ENCODE results near the gene SLCO6A1. TPM values are rescaled to one million over a fixed set of nuclear protein-coding genes. Genes with fewer than 3 reads are reported as not detected.

The SLCO6A1 gene
- total and polyA plus RNA-seq, 2 experiments from 2014 or later, result 0.34 to 3.1 TPM

GRCh38 chr5:102481054-102481715, 17.6 kb downstream of the SLCO6A1 start:
- no peaks in the 10 kb centered on the region for H3K27me3 ChIP-seq (ENCODE audit: insufficient read depth)
- Mint-ChIP-seq H3K4me1 (no peaks in the 10 kb centered on the region), H3K27ac (no peak overlapping the region), H3K36me3 (ENCODE audit: low read depth) (no peaks in the 10 kb centered on the region), H3K27me3 (ENCODE audit: insufficient read depth, low read depth, poor library complexity) (no peaks in the 10 kb centered on the region), H3K9me3 (no peaks in the 10 kb centered on the region), H3K4me3 (no peak overlapping the region)
- H3K9me2 ChIP-seq (ENCODE audit: insufficient read depth), result no peaks in the 10 kb centered on the region
- no peak for TF ChIP-seq NANOG (IDR thresholded peaks at IDR 0.05; ENCODE audit: borderline replicate concordance)
- no peak for TF ChIP-seq ZNF462 (CRISPR knock-in tag; IDR thresholded peaks at IDR 0.05)
- TF ChIP-seq POLR2AphosphoS5 (IDR thresholded peaks at IDR 0.05; ENCODE audit: low read depth), result no peak
- no peak for TF ChIP-seq ETS1 (IDR thresholded peaks at IDR 0.05)
- TF ChIP-seq ZNF114 (CRISPR knock-in tag; IDR thresholded peaks at IDR 0.05), result no peak
- no peak for TF ChIP-seq EZH2phosphoT487 (IDR thresholded peaks at IDR 0.05; ENCODE audit: unreplicated experiment)
- TF ChIP-seq JUNB (IDR thresholded peaks at IDR 0.05; ENCODE audit: unreplicated experiment), result no peak
- no peak for TF ChIP-seq CTCF (conservative IDR thresholded peaks at IDR 0.05; ENCODE audit: low read depth in 2 of 2)
- no peak for TF ChIP-seq EZH2 (IDR thresholded peaks at IDR 0.05; ENCODE audit: low read depth, unreplicated experiment)
- no peak overlapping the region for H3K27ac ChIP-seq (ENCODE audit: low read depth)
- H2AFZ ChIP-seq, result no peak overlapping the region
- DNase-seq (ENCODE audit: low spot score) (no peak), ATAC-seq (no peak)
- no peak overlapping the region for H3K4me2 ChIP-seq
- H3K36me3 ChIP-seq (ENCODE audit: insufficient read depth), result no peaks in the 10 kb centered on the region
- H3K4me3 ChIP-seq, result no peak overlapping the region
- H3K4me1 ChIP-seq (ENCODE audit: insufficient read depth), result no peaks in the 10 kb centered on the region
- no peaks in the 10 kb centered on the region for H3F3A ChIP-seq (replicated peaks; ENCODE audit: low read depth)
- H4K20me1 ChIP-seq (replicated peaks; ENCODE audit: insufficient read depth), result no peaks in the 10 kb centered on the region
- no peaks in the 10 kb centered on the region for H3K79me2 ChIP-seq (replicated peaks; ENCODE audit: insufficient read depth)

Measured in GM23338 (cell line).